Endothelial cell of hepatic sinusoid (primary cell): ENCODE results near the gene AADACL2.

Source experiments
- in situ Hi-C: cut with HindIII; loops from 2 replicates; pipeline ENCODE4 v1.10.0; 2017; ENCODE audit warnings: low sequenced_read_pairs

AADACL2 gene

GRCh38 chr3:151798466-151798865 lies 64.7 kb downstream of the AADACL2 start:
- in situ Hi-C loops: no loop called here

GRCh38 chr3:151800431-151800830 lies 66.7 kb downstream of the AADACL2 start:
- in situ Hi-C loops: no loop called here

GRCh38 chr3:151804267-151804666 lies 70.5 kb downstream of the AADACL2 start:
- in situ Hi-C loops: no loop called here

- in situ Hi-C loops: no loop called here
These were observed 73.1 kb downstream of the AADACL2 start for GRCh38 chr3:151806838-151807237.
